Limb (tissue), 2 donors: ENCODE measurements around the gene PRKCA.
"Not testable (repeated sequence)": the region's sequence is repeated elsewhere in the genome, so short reads cannot be mapped to it uniquely, and the experiment has no call there.

Experiments used
- DNase-seq, 2 donors: peaks; one replicate each; pipeline ENCODE4 v3.0.0-alpha.2; 2016; ENCODE audit errors: extremely low spot score in 2 of 2

The PRKCA gene

DNA sequence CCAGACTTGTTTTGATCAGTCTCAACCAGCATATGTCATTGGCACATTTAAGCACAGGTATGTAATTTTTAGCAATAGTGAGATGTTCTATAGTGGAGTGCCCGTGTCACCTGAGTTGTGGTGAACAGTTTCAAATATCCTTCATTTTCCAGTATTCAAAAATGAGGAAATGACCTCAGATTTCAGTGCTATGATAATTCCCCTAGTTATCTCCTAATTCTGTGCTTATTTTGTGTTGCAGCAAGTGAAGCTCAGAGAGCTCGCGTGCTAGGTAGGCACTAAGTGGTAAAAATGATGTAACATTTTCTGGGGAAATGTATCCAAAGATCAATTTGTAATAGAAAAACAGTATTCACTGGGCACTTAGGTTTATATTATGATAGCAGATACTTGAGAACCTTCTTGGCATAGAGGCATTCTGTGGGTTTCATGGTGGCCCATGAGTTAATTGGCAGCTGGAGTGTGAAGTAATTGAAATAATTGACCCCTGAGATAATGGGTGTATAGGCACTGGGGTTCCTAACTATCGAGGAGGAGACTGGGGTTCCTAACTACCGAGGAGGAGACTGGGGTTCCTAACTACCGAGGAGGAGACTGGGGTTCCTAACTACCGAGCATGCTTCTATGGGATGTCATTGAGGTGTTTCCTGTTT, 159.1 kb downstream of the PRKCA start:
- no peak for DNase-seq

DNA sequence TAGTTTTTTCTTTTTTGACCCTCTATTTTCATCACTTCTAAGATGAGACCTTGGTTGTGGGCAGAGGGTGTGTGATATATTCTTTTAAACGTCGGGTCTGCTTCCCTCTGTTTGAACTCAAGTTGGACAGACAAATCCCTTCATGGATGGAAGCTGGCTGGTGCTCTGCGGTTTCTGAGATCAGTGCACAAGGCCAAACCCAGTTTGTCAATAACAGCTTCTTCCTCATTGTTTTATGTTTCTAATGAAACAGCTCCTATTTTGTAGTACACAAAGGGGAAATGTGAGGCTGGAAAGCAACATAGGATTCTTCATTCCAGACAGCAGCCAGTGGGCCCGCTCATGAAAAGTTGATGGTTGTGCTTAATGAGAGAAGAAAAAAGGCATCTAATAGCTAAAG, 159.6 kb downstream of the PRKCA start:
- no peak for DNase-seq

DNA sequence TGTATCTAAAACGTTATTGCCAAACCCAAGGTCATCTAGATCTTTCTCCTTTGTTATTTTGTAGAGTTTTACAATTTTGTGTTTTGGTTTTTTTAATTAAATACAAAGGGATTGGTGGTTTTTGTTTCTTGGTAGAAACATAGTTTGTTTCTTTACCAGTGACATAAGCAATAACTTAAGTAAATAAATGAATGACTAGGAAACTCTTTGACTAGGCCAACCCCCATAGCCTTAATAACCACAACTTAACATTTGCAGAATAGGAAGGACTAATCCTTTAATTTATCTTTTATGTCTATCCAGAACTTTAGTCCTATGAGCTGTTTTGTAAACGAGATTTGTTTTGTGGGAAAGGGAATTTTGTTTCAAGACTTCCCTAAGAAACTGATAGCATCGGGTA, 162.5 kb downstream of the PRKCA start:
- DNase-seq = no peak

DNA sequence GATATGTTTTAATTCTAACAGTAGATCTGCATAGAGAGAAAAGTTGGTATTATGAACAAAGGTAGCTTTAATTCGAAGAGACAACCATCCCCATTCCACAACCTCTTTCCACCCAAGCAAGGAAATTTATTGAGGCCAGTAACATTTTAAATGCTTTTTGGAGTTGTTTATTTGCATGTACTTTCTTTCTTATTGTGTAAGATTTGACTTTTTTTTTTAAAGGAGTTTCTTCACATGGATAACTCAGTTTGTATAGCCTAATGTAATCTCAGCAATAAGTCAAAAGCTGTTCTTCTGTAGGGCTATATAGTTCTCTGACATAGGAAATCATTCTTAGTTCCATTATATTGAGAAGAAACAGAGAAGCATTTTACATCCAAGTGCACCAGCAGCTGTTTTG, 163.3 kb downstream of the PRKCA start:
- no peak for DNase-seq

DNA sequence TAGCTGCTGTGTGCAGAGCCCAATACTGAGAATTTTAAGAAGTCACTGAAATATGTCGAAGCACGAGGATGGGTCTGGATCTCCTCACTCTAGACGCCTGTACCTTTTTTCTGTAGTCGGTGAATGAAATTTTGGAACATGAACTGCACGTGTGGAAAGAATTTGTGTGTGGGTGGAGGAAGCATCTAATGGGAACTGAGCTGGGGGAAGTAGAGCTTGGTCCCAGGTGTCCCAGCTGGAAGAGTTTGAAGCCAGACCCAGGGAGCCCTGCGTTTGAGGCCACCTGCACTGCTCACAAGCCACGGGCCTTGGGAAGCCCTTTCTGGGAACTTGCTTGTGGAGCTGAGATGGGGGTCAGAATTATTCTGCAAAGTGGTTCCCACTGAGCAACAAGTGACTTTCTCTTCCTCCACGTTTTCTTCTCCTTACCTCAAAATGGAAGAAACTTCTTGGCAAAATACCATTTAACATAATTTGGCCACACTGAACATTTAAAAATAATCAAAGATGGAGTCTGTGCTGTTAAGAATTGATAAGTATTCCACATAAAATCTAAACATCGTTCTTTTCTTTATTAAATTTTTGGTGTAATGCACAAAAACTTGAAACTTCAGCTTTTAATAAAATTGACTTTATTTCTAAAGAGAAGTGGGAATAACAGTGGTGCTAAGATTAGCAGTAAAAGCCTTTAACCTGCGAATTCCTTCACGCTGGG, 163.8 kb downstream of the PRKCA start:
- no peak for DNase-seq

DNA sequence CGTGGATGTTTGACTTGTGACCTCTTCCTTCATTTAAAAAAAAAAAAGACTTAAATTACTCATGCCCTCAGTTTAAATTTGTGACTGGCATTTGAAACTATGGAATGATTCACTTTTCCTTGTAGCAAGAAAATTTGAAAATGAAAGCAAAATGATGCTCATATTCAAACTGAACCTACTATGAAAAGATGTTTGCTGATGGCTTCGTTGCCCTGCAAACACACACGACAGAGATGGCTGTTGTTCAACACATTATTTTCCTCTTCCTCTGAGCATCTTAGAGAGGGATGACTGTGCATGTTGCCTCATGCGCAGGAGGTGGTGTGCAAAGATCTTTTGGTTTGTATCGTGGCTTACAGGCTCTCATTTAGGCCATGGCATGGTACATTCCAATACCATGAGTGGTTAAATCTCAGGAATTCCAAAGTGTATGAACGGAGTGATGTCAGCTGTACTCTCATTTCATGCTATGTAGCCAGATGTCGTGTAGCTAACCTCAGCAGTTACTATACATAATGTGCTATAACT, 164.5 kb downstream of the PRKCA start:
- peak; percentile 41 to 76 for DNase-seq

DNA sequence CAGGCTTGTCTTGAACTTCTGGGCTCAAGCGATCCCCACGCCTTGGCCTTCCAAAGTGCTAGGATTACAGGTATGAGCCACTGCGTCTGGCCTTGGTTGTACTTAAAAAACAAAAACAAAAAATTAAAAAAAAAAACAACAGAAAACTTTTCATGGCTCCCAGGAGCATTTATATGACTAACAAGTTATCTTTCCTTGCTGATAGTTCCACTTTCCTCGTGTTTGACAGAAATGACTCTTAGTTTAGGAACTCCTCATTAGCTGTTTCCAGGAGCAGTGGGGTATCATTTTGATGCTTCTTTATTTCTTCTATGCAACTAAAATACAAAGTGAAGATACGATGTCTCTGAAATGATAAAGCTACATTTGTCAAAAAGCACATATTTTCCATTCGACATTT, 165.4 kb downstream of the PRKCA start:
- no peak for DNase-seq

DNA sequence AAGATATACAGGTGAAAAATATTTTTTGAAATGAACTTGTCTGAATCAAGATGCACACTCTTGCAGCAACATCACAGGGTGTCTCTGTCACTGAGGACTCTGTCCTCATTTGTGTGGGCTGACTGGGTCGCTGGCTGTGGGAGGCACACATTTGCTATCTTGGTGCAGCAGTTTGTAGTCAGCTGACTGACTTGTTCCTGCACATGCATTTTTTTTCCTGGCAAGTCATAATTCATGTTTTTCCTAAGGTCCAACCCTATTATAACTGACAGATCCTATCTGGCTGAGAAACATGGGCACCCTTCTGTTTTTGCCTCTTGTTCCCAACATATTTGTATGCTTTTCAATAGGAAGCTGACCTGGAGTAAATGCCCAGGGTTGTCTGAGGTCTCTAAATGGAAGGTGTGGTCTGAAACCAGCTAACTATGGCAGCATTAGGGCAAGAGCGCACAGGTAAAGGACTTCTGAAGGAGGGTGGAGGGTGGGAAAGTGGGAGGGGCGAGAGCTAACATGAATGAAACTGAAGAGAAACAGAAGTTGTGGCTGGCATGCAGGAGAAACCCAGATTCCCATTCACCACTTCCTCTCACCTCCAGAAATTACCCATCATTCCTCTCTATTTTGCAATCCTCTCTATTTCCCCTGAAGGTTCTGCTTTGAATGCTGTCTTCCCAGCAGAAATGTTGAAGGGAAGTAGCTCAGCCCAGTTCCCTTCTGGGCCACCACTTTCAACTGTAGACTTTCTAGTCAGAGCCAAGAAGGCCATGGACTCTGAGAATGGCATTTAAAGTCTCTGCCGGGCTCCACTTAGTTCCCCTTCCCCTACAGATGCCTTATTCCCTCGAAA, 166.1 kb downstream of the PRKCA start:
- DNase-seq = no peak

DNA sequence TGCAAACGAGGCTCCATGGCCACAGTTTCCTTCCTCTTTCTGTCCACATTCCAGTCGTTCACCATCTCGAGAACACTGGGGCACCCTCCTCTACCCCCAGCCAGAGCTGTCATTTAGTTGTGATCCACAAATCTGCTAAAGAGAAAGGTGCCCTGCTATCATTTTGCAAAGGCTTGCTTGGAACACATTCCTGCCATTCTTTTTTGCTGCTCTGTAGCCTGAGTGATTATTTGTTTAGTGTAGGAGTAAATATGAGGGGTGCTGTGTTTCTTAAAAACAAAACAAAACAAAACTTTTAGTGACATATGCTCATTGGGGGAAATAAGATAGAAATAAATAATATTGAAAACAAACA, 166.7 kb downstream of the PRKCA start:
- DNase-seq = no peak

DNA sequence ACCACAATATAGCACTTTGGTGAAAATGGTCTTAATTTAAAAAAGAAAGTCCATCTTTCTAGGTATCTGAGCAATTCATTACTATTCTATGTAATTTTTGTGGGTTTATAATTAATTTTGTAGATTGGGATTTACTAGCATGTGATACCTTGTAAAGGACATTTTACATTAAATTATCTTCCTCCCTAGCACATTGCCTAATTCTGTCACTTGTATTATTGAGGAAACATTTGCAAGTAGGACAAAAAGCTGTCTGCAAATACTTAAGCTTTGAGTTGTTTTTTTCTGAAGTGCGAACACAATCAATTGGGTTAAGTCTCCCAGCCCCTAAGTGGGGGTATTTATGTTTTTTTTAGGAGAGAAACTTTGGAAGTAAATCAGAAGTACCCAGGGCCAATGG, 167.0 kb downstream of the PRKCA start:
- no peak for DNase-seq

DNA sequence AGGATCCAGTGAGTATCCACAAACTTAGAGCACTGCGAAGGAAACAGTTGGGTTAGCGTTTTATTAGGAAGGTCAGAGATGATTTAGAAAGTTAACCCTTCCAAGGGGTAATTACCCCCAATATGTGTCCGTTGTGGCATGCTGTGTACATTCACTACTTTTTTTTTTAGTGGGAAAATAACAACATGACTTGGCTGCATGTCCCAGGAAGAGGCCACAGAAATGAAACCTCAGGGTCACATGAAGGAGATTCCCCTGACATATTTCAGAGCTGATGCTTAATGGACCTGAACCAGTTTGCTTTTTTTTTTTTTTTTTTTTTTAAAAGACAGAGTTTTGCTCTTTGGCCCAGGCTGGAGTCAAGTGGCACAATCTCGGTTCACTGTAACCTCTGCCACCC, 167.5 kb downstream of the PRKCA start:
- no peak for DNase-seq

DNA sequence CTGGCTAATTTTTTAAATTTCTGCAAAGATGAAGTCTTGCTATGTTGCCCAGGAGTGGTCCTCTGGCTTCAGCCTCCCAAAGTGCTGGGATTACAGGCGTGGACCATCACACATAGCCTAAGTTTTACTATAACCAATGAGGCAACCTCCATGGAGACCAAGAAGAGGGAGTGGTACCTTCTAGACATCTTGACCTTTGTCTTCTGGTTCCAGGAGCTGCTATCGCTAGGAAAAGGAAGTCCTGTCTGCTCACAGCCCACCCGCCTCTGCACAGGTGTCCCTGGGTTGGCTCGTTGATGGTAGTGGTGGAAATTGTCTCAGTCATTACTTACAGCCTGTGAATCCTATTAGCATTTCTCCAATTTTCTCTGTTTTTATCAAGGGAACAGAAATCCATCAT, 169.7 kb downstream of the PRKCA start:
- DNase-seq = no peak

DNA sequence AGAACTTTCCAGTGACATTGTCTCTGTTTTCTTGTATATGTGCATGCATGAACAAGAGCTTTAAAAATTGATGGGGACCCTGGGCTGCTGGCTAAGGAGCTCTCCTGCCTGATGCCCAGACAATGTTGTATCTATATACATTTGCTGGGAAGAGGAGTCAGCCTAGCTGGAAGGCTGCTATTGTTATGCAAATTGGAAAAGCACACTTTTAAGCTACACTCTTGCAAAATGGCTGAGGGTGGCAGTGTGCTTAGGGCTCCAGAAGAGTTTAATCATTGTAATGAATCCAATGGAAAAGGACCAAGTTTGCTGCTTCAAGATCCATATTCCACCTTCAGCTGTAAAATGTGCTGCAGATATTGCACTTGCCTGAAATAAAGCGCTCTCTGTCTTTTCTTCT, 171.8 kb downstream of the PRKCA start:
- DNase-seq = no peak

DNA sequence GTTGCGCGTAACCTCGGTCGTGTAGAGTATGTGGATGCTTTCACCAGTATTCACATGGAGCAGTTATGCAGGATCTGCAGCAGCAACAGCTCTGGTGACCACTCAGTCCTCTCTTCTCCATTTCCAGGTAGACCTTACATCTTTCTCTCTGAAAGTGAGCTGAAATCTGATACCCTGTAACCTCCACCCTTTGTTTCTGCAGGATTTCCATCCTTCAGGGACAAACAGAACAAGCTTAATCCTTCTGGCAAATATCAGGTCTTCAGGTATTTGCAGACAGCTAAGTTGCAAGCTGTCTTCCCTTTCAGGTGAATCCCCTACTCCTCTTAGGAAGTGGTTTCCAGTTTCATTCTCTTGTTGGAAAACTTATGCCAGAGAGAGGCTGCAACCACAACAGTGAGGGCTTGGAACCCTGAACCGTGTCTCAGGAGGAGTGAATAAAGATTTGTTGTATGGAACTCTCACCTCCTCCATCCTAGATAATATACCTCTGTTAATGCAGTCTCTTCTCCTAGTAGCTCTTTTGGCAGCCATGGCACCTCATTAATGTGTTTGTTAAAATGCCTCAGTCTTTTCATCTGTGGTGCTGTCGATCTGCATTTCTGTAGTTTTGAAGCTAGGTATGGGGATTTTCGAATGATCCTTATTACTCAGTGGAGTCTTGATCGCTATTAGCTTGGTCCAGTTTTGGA, 172.5 kb downstream of the PRKCA start:
- DNase-seq = no peak

DNA sequence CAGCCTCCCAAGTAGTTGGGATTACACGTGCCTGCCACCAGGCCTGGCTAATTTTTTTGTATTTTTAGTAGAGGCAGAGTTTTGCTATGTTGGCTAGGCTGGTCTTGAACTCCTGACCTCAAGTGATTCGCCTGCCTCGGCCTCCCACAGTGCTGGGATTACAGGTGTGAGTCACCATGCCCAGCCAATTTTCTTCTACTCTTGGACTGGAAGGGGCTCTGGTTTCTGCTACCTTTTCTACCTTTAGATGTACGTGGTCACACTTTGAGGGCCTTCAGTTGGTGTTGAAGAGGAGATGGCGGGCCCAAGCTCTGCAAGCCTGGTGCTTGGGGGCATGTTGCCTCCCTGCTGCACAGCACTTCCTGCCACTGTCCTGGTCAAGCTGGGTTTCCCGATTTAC, 173.6 kb downstream of the PRKCA start:
- DNase-seq = no peak

DNA sequence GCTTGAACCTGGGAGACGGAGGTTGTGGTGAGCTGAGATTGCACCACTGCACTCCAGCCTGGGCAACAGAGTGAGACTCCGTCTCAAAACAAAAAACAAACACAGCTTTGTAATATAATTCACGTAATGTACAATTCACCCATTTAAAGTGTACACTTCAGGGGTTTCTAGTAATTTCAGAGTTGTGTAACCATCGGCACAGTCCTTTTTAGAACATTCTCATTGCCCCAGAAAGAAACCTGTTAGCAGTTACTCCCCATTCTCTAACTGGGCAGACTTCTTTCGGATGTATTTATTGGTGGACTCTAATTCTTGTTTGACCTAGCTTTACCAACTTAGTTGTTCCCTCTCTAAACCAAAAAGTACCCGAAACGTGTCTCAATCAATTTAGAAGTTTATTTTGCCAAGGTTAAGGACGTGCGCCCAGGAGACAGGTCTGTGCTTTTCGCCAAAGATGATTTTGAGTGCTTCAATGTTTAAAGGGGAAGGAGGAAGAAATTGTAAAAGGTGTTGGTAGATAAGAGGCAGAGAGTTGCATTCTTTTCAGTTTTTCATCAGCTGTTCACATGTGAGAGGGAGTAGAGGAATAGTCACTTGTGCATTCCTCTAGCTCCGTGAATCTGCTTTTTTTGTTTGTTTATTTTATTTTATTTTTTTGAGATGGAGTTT, 175.3 kb downstream of the PRKCA start:
- DNase-seq = no peak

DNA sequence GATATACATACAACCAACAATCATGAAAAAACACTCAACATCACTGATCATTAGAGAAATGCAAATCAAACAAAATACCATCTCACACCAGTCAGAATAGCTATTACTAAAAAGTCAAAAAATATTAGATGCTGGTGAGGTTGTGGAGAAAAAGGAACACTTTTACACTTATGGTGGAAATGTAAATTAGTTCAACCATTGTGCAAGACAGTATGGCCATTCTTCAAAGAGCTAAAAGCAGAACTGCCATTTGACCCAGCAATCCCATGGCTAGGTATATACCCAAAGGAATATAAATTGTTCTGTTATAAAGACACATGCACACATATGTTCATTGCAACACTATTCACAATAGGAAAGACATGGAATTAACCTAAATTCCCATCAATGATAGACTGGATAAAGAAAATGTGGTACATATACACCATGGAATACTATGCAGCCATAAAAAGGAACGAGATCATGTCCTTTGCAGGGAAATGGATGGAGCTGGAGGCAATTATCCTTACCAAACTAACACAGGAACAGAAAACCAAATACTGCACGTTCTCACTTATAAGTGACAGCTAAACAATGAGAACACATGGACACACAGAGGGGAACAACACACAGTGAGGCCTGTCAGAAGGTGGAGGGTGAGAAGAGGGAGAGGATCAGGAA, 176.9 kb downstream of the PRKCA start:
- DNase-seq = not testable (repeated sequence)

DNA sequence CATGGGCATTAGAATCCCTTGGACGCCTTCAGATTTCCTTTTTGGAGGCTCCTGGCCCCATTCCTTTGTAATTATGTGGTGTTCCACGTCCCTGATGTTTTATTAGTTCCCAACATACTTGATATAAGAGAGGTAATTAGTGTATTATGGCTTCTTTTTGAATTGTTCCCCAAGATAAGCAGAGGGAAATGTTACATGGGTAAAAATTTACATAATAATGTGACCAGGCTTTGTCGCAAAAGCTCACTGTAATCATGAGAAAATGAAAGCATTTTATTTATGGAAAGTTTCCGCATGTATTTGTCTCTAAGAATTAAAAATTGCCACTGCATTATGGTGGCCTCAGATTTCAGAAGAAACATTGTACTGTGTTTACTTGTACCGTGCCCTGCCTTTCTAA, 177.8 kb downstream of the PRKCA start:
- DNase-seq = no peak

DNA sequence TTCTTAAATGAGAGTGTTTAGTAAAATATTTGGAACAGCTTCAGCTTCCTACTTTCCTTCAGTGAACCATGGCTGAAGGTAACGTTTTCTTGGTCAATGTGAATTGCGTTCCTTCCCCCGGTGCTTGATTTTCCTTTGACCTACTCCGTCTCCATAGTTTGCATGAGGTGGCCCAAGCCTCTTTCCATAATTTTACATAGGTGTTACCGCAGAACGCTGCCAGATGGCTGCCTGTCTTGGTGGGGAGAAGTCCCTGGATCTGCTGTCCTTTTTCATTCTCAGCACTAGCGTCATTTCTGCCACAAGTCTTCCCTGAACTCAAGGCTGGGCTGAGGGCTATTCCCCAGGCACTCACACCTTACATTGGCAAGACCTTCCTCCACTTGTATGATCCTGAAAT, 178.4 kb downstream of the PRKCA start:
- DNase-seq = no peak

DNA sequence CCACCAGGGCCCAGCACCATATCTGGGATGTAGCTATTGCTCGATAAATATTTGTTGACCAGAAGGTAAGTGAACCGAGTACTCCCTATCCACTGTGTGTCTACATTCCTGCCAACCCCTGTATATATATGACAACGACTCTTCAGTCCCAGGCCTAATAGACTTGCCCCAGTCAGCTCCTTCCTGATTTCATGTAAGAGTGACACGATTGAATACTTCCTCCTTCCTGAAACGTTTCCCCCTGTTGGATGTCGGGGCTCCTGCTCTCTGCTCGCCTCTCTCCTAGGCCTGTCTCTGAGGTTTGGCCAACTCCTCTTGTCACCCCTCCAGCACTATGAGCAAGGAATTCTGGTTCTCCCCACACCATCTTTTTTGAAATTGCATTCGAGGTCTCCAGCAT, 178.9 kb downstream of the PRKCA start:
- no peak for DNase-seq

DNA sequence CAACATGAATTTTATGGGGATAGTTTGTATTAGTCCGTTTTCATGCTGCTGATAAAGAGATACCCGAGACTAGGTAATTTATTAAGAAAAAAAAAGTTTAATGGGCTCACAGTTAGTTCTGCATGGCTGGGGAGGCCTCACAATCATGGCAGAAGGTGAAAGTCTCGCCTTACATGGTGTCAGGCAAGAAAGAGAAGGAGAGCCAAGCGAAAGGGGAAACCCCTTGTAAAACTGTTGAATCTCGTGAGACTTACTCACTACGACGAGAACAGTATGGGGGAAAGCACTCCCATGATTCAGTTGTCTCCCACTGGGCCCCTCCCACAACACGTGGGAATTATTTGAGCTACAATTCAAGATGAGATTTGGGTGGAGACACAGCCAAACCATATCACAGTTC, 181.5 kb downstream of the PRKCA start:
- DNase-seq = no peak
